CD14-positive monocyte (primary cell): ENCODE data around the gene ZNF135. TPM values are rescaled to one million over a fixed set of nuclear protein-coding genes. Genes with fewer than 3 reads are reported as not detected.

Experiments
- DNase-seq, 3 donors: peaks; one replicate each; pipeline ENCODE4 v3.0.0-alpha.2; 2011 to 2022
- H2AFZ ChIP-seq: 2 replicates; pipeline ENCODE4 v1.6.0; 2012; ENCODE audit warnings: mild to moderate bottlenecking, low read depth, low read length, inconsistent platforms; ENCODE audit not compliant: insufficient read depth, poor library complexity, severe bottlenecking
- H3K27ac ChIP-seq, 2 donors: 1 replicate in 1 of 2; 2 replicates in 1 of 2; pipeline ENCODE4 v1.5.1; 2012 to 2013; ENCODE audit warnings: low read length in 2 of 2, control low read depth in 1 of 2, inconsistent platforms in 1 of 2, low read depth in 1 of 2, mild to moderate bottlenecking in 1 of 2
- H3K27me3 ChIP-seq, 2 donors: one replicate each; pipeline versions ENCODE4 v1.6.0 to v1.6.1; 2011 to 2013; ENCODE audit warnings: low read length in 2 of 2; ENCODE audit not compliant: control insufficient read depth in 2 of 2, insufficient read depth in 2 of 2
- H3K36me3 ChIP-seq, 2 donors: replicated peaks in 1 of 2; 1 replicate in 1 of 2; 2 replicates in 1 of 2; pipeline versions ENCODE4 v1.5.1 to v1.6.1; 2012 to 2013; ENCODE audit warnings: low read length in 2 of 2, control low read depth in 1 of 2, inconsistent platforms in 1 of 2, mild to moderate bottlenecking in 1 of 2; ENCODE audit not compliant: insufficient read depth in 2 of 2, control insufficient read depth in 1 of 2
- H3K4me1 ChIP-seq, 2 donors: 1 replicate in 1 of 2; 2 replicates in 1 of 2; pipeline versions ENCODE4 v1.5.1 to v1.6.1; 2012 to 2013; ENCODE audit warnings: low read length in 2 of 2, control low read depth in 1 of 2, inconsistent platforms in 1 of 2, mild to moderate bottlenecking in 1 of 2, moderate library complexity in 1 of 2; ENCODE audit not compliant: insufficient read depth in 2 of 2, control insufficient read depth in 1 of 2
- H3K4me2 ChIP-seq: replicated peaks from 2 replicates; pipeline ENCODE3; 2012; ENCODE audit warnings: low read length, moderate library complexity, mild to moderate bottlenecking; ENCODE audit not compliant: poor library complexity, severe bottlenecking; ENCODE audit errors: extremely low read depth
- H3K4me3 ChIP-seq, 3 experiments: fragments of 200-600 bp in 1 of 3; sonication (generic) in 1 of 3; replicated peaks in 1 of 3; 1 replicate in 2 of 3; 2 replicates in 1 of 3; pipeline ENCODE4 v1.5.1; 2011 to 2013; ENCODE audit warnings: low read length in 3 of 3, mild to moderate bottlenecking in 3 of 3, control low read depth in 2 of 3, low read depth in 2 of 3, inconsistent platforms in 1 of 3, moderate library complexity in 1 of 3
- H3K79me2 ChIP-seq: 2 replicates; pipeline ENCODE4 v1.6.0; 2012; ENCODE audit warnings: mild to moderate bottlenecking, control low read depth, inconsistent platforms, low read length, moderate library complexity; ENCODE audit not compliant: insufficient read depth
- H3K9ac ChIP-seq: 2 replicates; pipeline ENCODE4 v1.6.0; 2017; ENCODE audit warnings: low read length, mild to moderate bottlenecking; ENCODE audit not compliant: insufficient read depth, poor library complexity, severe bottlenecking
- H3K9me3 ChIP-seq, 2 donors: replicated peaks in 1 of 2; 1 replicate in 1 of 2; 2 replicates in 1 of 2; pipeline versions ENCODE4 v1.5.1 to v1.6.1; 2012 to 2013; ENCODE audit warnings: low read length in 2 of 2, control low read depth in 1 of 2; ENCODE audit not compliant: control insufficient read depth in 1 of 2, insufficient read depth in 1 of 2
- H4K20me1 ChIP-seq: 2 replicates; pipeline ENCODE4 v1.6.0; 2012; ENCODE audit warnings: mild to moderate bottlenecking, low read length, control low read depth, moderate library complexity; ENCODE audit not compliant: insufficient read depth
- H3K27ac Mint-ChIP-seq, 7 donors: one replicate each; pipeline ENCODE4 v1.8.0; 2020; ENCODE audit warnings: mild to moderate bottlenecking in 7 of 7, mixed read lengths in 7 of 7, moderate library complexity in 6 of 7, inconsistent platforms in 2 of 7
- H3K27me3 Mint-ChIP-seq, 3 donors: one replicate each; pipeline ENCODE4 v1.8.0; 2021 to 2022; ENCODE audit warnings: low read depth in 3 of 3, mild to moderate bottlenecking in 3 of 3, mixed read lengths in 3 of 3, moderate library complexity in 3 of 3, inconsistent platforms in 1 of 3
- H3K36me3 Mint-ChIP-seq, 2 donors: one replicate each; pipeline ENCODE4 v1.8.0; 2020; ENCODE audit warnings: mixed read lengths in 2 of 2, inconsistent platforms in 1 of 2, mild to moderate bottlenecking in 1 of 2
- H3K4me1 Mint-ChIP-seq: one replicate; pipeline ENCODE4 v1.8.0; 2020; ENCODE audit warnings: mild to moderate bottlenecking, mixed read lengths
- H3K4me3 Mint-ChIP-seq, 2 donors: one replicate each; pipeline ENCODE4 v1.8.0; 2020; ENCODE audit warnings: mild to moderate bottlenecking in 2 of 2, mixed read lengths in 2 of 2, moderate library complexity in 1 of 2
- H3K9me3 Mint-ChIP-seq, 7 donors: one replicate each; pipeline ENCODE4 v1.8.0; 2020 to 2022; ENCODE audit warnings: mixed read lengths in 7 of 7, mild to moderate bottlenecking in 6 of 7, moderate library complexity in 6 of 7, inconsistent platforms in 2 of 7
- WGBS: methylation state at CpG from one replicate; pipeline ENCODE4 v1.1.5; 2013; ENCODE audit warnings: missing lambda C conversion rate; ENCODE audit not compliant: insufficient coverage; 5-methylcytosine and 5-hydroxymethylcytosine counted together
- intact Hi-C, 2 donors: fragments of 100-400 bp; cut with micrococcal nuclease; formaldehyde crosslinking; loops; one replicate each; pipeline versions ENCODE4 v1.15.0 to v1.15.1; 2023
- polyA plus RNA-seq, 3 donors: library from polyadenylated mRNA; depleted of rRNA in 1 of 3; unstranded in 2 of 3; stranded (reverse) in 1 of 3; fragments of 300-500 nt in 2 of 3; fragments of >200 nt in 1 of 3; fragmentation: Illumina TruSeq in 2 of 3; gene quantifications; 1 replicate in 2 of 3; 2 replicates in 1 of 3; pipeline ENCODE4 v1.2.3, GENCODE V29; 2012 to 2021
- TF ChIP-seq, protein P1 (sequence below): fragments of 200-600 bp; IDR thresholded peaks from one replicate; pipeline ENCODE4 v1.8.0; 2022; ENCODE audit warnings: antibody characterized with exemption, mild to moderate bottlenecking

The ZNF135 gene
- polyA plus RNA-seq, 3 donors, result 0.32 to 0.37 TPM; not detected in 1

DNA sequence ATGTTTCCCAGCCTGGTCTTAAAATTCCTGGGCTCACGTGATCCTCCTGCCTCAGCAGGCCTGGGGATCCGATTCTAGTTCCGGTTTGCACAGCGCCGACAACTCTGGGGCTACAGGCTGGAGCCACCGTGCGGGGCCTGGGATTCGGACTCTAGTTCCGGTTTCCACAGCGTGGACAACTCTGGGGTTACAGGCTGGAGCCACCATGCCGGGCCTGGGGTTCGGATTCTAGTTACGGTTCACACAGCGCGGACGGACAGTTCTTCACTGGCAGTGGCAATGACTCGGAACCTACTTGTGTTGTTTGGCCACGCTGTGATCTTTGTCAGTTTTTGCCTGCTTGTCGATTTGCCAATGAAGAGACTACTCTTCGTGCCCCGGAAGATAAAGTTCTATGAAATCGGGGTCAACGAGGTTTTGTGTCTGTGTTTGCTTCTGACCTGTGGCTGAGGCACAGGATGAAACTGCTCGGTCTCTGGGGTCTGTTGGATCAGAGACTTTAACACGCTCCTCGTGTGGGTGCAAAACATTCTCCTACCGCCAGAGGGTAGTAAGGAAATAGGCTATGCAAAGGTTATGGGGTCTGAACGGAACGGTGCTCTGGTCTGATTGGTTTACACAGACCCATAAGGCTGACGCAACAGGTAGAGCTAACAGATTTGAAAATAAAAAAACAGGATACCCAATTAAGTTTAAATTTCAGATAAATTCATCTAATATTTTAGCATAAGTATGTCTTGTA, 37.4 kb upstream of the ZNF135 start:
- DNase-seq, result peak in 2 of 3 donors; percentile 24 to 41
- intact Hi-C loops, result no loop called here
- Histone ChIP-seq H3K4me1 (no peaks in the 10 kb centered on the region), H4K20me1 (no peaks in the 10 kb centered on the region), H2AFZ (peak overlapping the region; percentile 47), H3K79me2 (no peaks in the 10 kb centered on the region), H3K9me3 (peaks cover 32 to 54% of the 10 kb centered on the region in 2 donors), H3K4me2 (no peak overlapping the region), H3K27ac (no peak overlapping the region), H3K9ac (no peak overlapping the region), H3K36me3 (no peaks in the 10 kb centered on the region), H3K4me3 (no peak overlapping the region), H3K27me3 (no peaks in the 10 kb centered on the region)
- Mint-ChIP-seq H3K27me3 (peaks cover 0 to 9% (median 8%) of the 10 kb centered on the region in 3 donors), H3K4me3 (no peak overlapping the region), H3K9me3 (peaks cover 21 to 68% (median 52%) of the 10 kb centered on the region in 7 donors), H3K36me3 (no peaks in the 10 kb centered on the region), H3K27ac (no peak overlapping the region), H3K4me1 (peaks cover 3% of the 10 kb centered on the region)
- WGBS, result 59% methylated on average over 26 of the region's 30 CpGs
- TF ChIP-seq, protein P1, sequence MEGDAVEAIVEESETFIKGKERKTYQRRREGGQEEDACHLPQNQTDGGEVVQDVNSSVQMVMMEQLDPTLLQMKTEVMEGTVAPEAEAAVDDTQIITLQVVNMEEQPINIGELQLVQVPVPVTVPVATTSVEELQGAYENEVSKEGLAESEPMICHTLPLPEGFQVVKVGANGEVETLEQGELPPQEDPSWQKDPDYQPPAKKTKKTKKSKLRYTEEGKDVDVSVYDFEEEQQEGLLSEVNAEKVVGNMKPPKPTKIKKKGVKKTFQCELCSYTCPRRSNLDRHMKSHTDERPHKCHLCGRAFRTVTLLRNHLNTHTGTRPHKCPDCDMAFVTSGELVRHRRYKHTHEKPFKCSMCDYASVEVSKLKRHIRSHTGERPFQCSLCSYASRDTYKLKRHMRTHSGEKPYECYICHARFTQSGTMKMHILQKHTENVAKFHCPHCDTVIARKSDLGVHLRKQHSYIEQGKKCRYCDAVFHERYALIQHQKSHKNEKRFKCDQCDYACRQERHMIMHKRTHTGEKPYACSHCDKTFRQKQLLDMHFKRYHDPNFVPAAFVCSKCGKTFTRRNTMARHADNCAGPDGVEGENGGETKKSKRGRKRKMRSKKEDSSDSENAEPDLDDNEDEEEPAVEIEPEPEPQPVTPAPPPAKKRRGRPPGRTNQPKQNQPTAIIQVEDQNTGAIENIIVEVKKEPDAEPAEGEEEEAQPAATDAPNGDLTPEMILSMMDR, result peak; percentile 59

DNA sequence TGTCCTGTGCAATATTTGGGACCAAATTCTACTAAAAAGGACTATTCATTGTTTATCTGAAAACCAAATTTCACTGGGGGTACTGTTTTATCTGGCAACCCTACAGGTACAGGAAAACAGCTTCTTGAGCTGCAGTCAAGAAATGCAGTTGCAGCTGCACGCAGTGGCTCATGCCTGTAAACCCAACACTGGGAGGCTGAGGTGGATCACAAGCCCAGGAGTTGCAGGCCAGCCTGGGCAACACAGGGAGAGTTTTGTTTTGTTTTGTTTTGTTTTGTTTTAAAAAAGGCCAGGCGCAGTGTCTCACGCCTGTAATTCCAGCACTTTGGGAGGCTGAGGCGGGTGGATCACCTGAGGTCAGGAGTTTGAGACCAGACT, 36.8 kb upstream of the ZNF135 start:
- Histone ChIP-seq H3K27ac (no peak overlapping the region), H3K79me2 (no peaks in the 10 kb centered on the region), H3K4me2 (no peak overlapping the region), H3K4me3 (no peak overlapping the region), H4K20me1 (no peaks in the 10 kb centered on the region), H3K27me3 (no peaks in the 10 kb centered on the region), H3K9ac (no peak overlapping the region), H3K36me3 (no peaks in the 10 kb centered on the region), H2AFZ (no peak overlapping the region), H3K4me1 (no peaks in the 10 kb centered on the region), H3K9me3 (peaks cover 32 to 56% of the 10 kb centered on the region in 2 donors)
- peaks cover 24 to 71% (median 51%) of the 10 kb centered on the region in 7 donors for H3K9me3 Mint-ChIP-seq
- DNase-seq, result no peak
- peaks cover 0 to 10% (median 9%) of the 10 kb centered on the region in 3 donors for H3K27me3 Mint-ChIP-seq
- intact Hi-C loops, result no loop called here
- no peaks in the 10 kb centered on the region for H3K36me3 Mint-ChIP-seq
- H3K4me3 Mint-ChIP-seq, result no peak overlapping the region
- no peak overlapping the region for H3K27ac Mint-ChIP-seq
- H3K4me1 Mint-ChIP-seq, result peaks cover 3% of the 10 kb centered on the region
- WGBS, result 33% methylated on average over 1 of the region's 4 CpGs
- TF ChIP-seq, protein P1, result peak; percentile 40
